ENCODE results near the gene MBD6.
A peak's percentile ranks its signal among the peaks of the same experiment; 100 is the strongest.

MBD6 gene

GRCh38 chr12:57479043-57479375 lies 43.6 kb upstream of the MBD6 start:
- Histone ChIP-seq H3K27me3 (ENCODE audit: insufficient read depth, low read length) (peaks cover 45% of the 10 kb centered on the region), H2AFZ (ENCODE audit: low read length, unreplicated experiment) (no peak overlapping the region), H3K27ac (ENCODE audit: low read depth, low read length) (no peak overlapping the region), H3K79me2 (ENCODE audit: control insufficient read depth, insufficient read depth, low read length, unreplicated experiment) (no peaks in the 10 kb centered on the region), H3K4me1 (ENCODE audit: control insufficient read depth, insufficient read depth, low read length, unreplicated experiment) (peaks cover 9% of the 10 kb centered on the region), H3K4me3 (ENCODE audit: low read depth, low read length) (no peak overlapping the region), H3K36me3 (ENCODE audit: insufficient read depth, low read length) (no peaks in the 10 kb centered on the region)

GRCh38 chr12:57479376-57480115 lies 43.1 kb upstream of the MBD6 start, which contains the start of gene ARHGAP9:
ARHGAP9 (minus strand) TSS chr12:57479866; CDS start chr12:57479406, 460 bp downstream.
- H3K36me3 ChIP-seq (ENCODE audit: insufficient read depth, low read length) = no peaks in the 10 kb centered on the region
- no peaks in the 10 kb centered on the region for H3K79me2 ChIP-seq (ENCODE audit: control insufficient read depth, insufficient read depth, low read length, unreplicated experiment)
- peaks cover 9% of the 10 kb centered on the region for H3K4me1 ChIP-seq (ENCODE audit: control insufficient read depth, insufficient read depth, low read length, unreplicated experiment)
- peaks cover 40% of the 10 kb centered on the region for H3K27me3 ChIP-seq (ENCODE audit: insufficient read depth, low read length)
- H2AFZ ChIP-seq (ENCODE audit: low read length, unreplicated experiment) = no peak within 1 kb of the TSS
- no peak within 1 kb of the TSS for H3K4me3 ChIP-seq (ENCODE audit: low read depth, low read length)
- H3K27ac ChIP-seq (ENCODE audit: low read depth, low read length) = no peak within 1 kb of the TSS

GRCh38 chr12:57481671-57482070 lies 41.0 kb upstream of the MBD6 start:
- no peak overlapping the region for H3K27ac ChIP-seq (ENCODE audit: low read depth, low read length)
- no peak overlapping the region for H2AFZ ChIP-seq (ENCODE audit: low read length, unreplicated experiment)
- no peaks in the 10 kb centered on the region for H3K79me2 ChIP-seq (ENCODE audit: control insufficient read depth, insufficient read depth, low read length, unreplicated experiment)
- H3K27me3 ChIP-seq (ENCODE audit: insufficient read depth, low read length) = peaks cover 19% of the 10 kb centered on the region
- H3K4me1 ChIP-seq (ENCODE audit: control insufficient read depth, insufficient read depth, low read length, unreplicated experiment) = no peaks in the 10 kb centered on the region
- no peak overlapping the region for H3K4me3 ChIP-seq (ENCODE audit: low read depth, low read length)
- no peaks in the 10 kb centered on the region for H3K36me3 ChIP-seq (ENCODE audit: insufficient read depth, low read length)

GRCh38 chr12:57483466-57483865 lies 39.2 kb upstream of the MBD6 start:
- Histone ChIP-seq H3K79me2 (ENCODE audit: control insufficient read depth, insufficient read depth, low read length, unreplicated experiment) (peaks cover 6% of the 10 kb centered on the region), H3K36me3 (ENCODE audit: insufficient read depth, low read length) (no peaks in the 10 kb centered on the region), H3K4me1 (ENCODE audit: control insufficient read depth, insufficient read depth, low read length, unreplicated experiment) (no peaks in the 10 kb centered on the region), H2AFZ (ENCODE audit: low read length, unreplicated experiment) (no peak overlapping the region), H3K27ac (ENCODE audit: low read depth, low read length) (no peak overlapping the region), H3K4me3 (ENCODE audit: low read depth, low read length) (no peak overlapping the region), H3K27me3 (ENCODE audit: insufficient read depth, low read length) (peaks cover 7% of the 10 kb centered on the region)

- Histone ChIP-seq H3K27me3 (ENCODE audit: insufficient read depth, low read length) (peaks cover 3% of the 10 kb centered on the region), H3K27ac (ENCODE audit: low read depth, low read length) (no peak overlapping the region), H3K36me3 (ENCODE audit: insufficient read depth, low read length) (peaks cover 6% of the 10 kb centered on the region; the same call in 1 of the 2 replicates), H3K4me1 (ENCODE audit: control insufficient read depth, insufficient read depth, low read length, unreplicated experiment) (peaks cover 10% of the 10 kb centered on the region), H3K79me2 (ENCODE audit: control insufficient read depth, insufficient read depth, low read length, unreplicated experiment) (peaks cover 26% of the 10 kb centered on the region), H2AFZ (ENCODE audit: low read length, unreplicated experiment) (no peak overlapping the region), H3K4me3 (ENCODE audit: low read depth, low read length) (no peak overlapping the region)
Measured at GRCh38 chr12:57485695-57486094, 36.9 kb upstream of the MBD6 start.

- H3K79me2 ChIP-seq (ENCODE audit: control insufficient read depth, insufficient read depth, low read length, unreplicated experiment) = peaks cover 26% of the 10 kb centered on the region
- peaks cover 17% of the 10 kb centered on the region for H3K36me3 ChIP-seq (ENCODE audit: insufficient read depth, low read length)
- H3K4me3 ChIP-seq (ENCODE audit: low read depth, low read length) = peak overlapping the region; percentile 89
- no peaks in the 10 kb centered on the region for H3K27me3 ChIP-seq (ENCODE audit: insufficient read depth, low read length)
- H3K27ac ChIP-seq (ENCODE audit: low read depth, low read length) = no peak overlapping the region
- H2AFZ ChIP-seq (ENCODE audit: low read length, unreplicated experiment) = peak overlapping the region; percentile 74
- peaks cover 10% of the 10 kb centered on the region for H3K4me1 ChIP-seq (ENCODE audit: control insufficient read depth, insufficient read depth, low read length, unreplicated experiment)
Measured at GRCh38 chr12:57487055-57487596, 35.5 kb upstream of the MBD6 start.

- peak within 1 kb of the TSS; percentile 89 for H3K4me3 ChIP-seq (ENCODE audit: low read depth, low read length)
- H3K79me2 ChIP-seq (ENCODE audit: control insufficient read depth, insufficient read depth, low read length, unreplicated experiment) = peaks cover 26% of the 10 kb centered on the region
- no peaks in the 10 kb centered on the region for H3K27me3 ChIP-seq (ENCODE audit: insufficient read depth, low read length)
- H3K36me3 ChIP-seq (ENCODE audit: insufficient read depth, low read length) = peaks cover 19% of the 10 kb centered on the region
- H3K27ac ChIP-seq (ENCODE audit: low read depth, low read length) = peak within 1 kb of the TSS; percentile 56
- peak within 1 kb of the TSS; percentile 74 for H2AFZ ChIP-seq (ENCODE audit: low read length, unreplicated experiment)
- H3K4me1 ChIP-seq (ENCODE audit: control insufficient read depth, insufficient read depth, low read length, unreplicated experiment) = peaks cover 10% of the 10 kb centered on the region
Measured at GRCh38 chr12:57487597-57488401, 34.8 kb upstream of the MBD6 start, which contains the start of gene MARS1. MARS1 (plus strand) TSS chr12:57488068; CDS start chr12:57488091, 23 bp downstream.

- H3K27ac ChIP-seq (ENCODE audit: low read depth, low read length) = peak overlapping the region; percentile 56
- H2AFZ ChIP-seq (ENCODE audit: low read length, unreplicated experiment) = peak overlapping the region; percentile 66
Measured at GRCh38 chr12:57488402-57489156, 34.0 kb upstream of the MBD6 start.

GRCh38 chr12:57489157-57489641 lies 33.4 kb upstream of the MBD6 start:
- Histone ChIP-seq H3K4me1 (ENCODE audit: control insufficient read depth, insufficient read depth, low read length, unreplicated experiment) (peaks cover 10% of the 10 kb centered on the region), H3K79me2 (ENCODE audit: control insufficient read depth, insufficient read depth, low read length, unreplicated experiment) (peaks cover 26% of the 10 kb centered on the region), H3K36me3 (ENCODE audit: insufficient read depth, low read length) (peaks cover 21% of the 10 kb centered on the region), H2AFZ (ENCODE audit: low read length, unreplicated experiment) (no peak overlapping the region), H3K27me3 (ENCODE audit: insufficient read depth, low read length) (no peaks in the 10 kb centered on the region), H3K27ac (ENCODE audit: low read depth, low read length) (no peak overlapping the region), H3K4me3 (ENCODE audit: low read depth, low read length) (peak overlapping the region; percentile 89)

More at GRCh38 chr12:57488402-57489156, 34.0 kb upstream of the MBD6 start:
- no peaks in the 10 kb centered on the region for H3K27me3 ChIP-seq (ENCODE audit: insufficient read depth, low read length)
- H3K4me3 ChIP-seq (ENCODE audit: low read depth, low read length) = peak overlapping the region; percentile 89
- peaks cover 26% of the 10 kb centered on the region for H3K79me2 ChIP-seq (ENCODE audit: control insufficient read depth, insufficient read depth, low read length, unreplicated experiment)
- H3K4me1 ChIP-seq (ENCODE audit: control insufficient read depth, insufficient read depth, low read length, unreplicated experiment) = peaks cover 10% of the 10 kb centered on the region
- peaks cover 21% of the 10 kb centered on the region for H3K36me3 ChIP-seq (ENCODE audit: insufficient read depth, low read length)

- peaks cover 26% of the 10 kb centered on the region for H3K79me2 ChIP-seq (ENCODE audit: control insufficient read depth, insufficient read depth, low read length, unreplicated experiment)
- H3K36me3 ChIP-seq (ENCODE audit: insufficient read depth, low read length) = peaks cover 21% of the 10 kb centered on the region
- no peak overlapping the region for H3K27ac ChIP-seq (ENCODE audit: low read depth, low read length)
- H2AFZ ChIP-seq (ENCODE audit: low read length, unreplicated experiment) = no peak overlapping the region
- H3K4me3 ChIP-seq (ENCODE audit: low read depth, low read length) = no peak overlapping the region; the same call in 1 of the 2 replicates
- no peaks in the 10 kb centered on the region for H3K27me3 ChIP-seq (ENCODE audit: insufficient read depth, low read length)
- peaks cover 10% of the 10 kb centered on the region for H3K4me1 ChIP-seq (ENCODE audit: control insufficient read depth, insufficient read depth, low read length, unreplicated experiment)
Measured at GRCh38 chr12:57490126-57490525, 32.5 kb upstream of the MBD6 start.
